GM18519 (cell line): Measurements from ENCODE around the gene ACCSL.

Experiments used
- ATAC-seq: cut with Tn5 transposase; IDR thresholded peaks from one replicate; pipeline ENCODE4 v1.9.1; 2021; ENCODE audit warnings: mild to moderate bottlenecking, moderate library complexity; ENCODE audit not compliant: unreplicated experiment, low FRiP score

ACCSL gene

GRCh38 chr11:44047931-44048431, at the start of gene ACCSL:
ACCSL (plus strand) TSS chr11:44047981; CDS start chr11:44048037, 56 bp downstream.
- ATAC-seq, result no peak

GRCh38 chr11:43998308-43998707, 49.5 kb upstream of the ACCSL start:
- no peak for ATAC-seq

DNA sequence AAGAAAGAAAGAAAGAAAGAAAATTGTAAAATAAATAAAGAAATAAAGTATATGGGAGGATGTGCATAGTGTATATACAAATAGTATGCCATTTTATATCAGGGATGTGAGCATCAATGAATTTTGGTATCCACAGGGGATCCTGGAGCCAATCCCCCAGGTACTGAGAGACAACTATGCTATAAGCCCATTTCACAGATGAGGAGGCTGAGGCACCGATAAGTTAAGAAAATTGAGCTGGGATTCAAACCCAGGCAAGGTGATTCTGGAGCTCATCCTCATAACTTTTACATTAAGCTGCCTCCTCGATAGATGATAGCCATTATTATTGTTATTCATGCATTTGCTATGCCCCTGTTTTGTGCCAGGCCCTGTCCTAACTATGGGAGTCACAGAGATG, 47.0 kb upstream of the ACCSL start:
- no peak for ATAC-seq

GRCh38 chr11:44002191-44003093, 45.3 kb upstream of the ACCSL start:
- no peak for ATAC-seq

- ATAC-seq, result no peak
Observed at GRCh38 chr11:44003736-44004451, 43.9 kb upstream of the ACCSL start.

- ATAC-seq, result no peak
Observed at GRCh38 chr11:44004452-44005062, 43.2 kb upstream of the ACCSL start.

GRCh38 chr11:44005063-44005701, 42.6 kb upstream of the ACCSL start:
- ATAC-seq, result no peak

DNA sequence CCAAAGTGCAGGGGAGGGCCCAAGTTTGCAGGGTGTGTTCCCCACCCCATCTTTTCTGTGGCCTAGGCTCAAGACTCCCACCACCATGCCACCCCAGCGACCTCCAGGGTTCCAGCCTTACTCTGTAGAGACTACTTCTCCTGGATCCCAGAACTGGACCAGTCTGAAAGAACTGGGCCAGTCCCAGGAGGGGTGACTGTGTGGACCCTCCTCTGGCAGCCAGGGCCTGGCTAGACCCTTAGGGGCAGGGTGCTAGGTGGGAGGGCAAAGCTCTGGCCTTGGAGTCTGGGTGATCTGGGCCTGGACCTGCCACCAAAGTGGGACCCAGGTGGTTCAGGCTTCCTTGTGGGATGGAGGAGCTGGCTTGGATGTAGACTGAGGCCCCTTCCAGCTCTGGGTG, 41.8 kb upstream of the ACCSL start:
- ATAC-seq, result no peak

DNA sequence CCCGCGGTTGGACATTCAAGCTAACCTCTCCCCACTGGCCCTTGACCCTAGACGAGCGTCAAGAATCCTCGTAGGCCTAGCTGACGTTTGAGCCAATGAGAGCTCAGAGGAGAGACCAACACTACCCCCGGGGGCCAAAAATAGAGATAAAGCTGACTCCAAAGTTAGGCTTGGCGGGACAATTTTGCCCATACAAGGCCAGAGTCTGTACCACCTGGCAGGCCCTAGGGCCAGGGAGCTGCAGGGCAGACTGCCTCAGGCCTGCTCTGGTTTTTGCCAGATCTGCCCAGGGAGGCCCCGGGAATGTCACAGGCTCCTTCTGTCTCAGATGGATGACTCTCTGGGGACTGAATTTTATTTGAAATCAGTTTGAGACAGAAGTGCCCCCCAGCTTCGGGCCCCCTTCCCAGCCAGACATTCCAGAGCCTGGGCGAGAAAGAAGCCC, 40.8 kb upstream of the ACCSL start:
- no peak for ATAC-seq

GRCh38 chr11:44007481-44008087, 40.2 kb upstream of the ACCSL start:
- no peak for ATAC-seq

DNA sequence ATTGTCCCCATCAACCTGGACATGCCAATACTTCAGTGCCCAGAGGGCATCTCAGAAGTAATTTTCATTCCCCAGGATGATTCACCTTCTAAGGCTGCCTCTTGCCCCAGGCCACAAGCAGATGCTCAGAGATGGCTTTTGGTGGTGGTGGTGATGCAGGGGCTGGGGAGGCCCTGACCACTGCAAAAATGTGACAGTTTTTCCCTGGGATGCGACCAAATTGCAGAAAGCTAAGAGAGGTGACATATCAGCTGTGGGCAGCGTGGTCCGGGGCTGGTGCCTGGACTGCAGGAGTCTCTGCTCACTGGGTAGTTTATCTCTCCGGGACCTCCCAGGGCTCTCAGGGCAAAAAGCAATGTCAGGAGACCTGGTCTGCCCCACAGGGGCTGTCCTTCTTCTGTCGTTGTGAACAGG, 39.7 kb upstream of the ACCSL start:
- ATAC-seq, result no peak

DNA sequence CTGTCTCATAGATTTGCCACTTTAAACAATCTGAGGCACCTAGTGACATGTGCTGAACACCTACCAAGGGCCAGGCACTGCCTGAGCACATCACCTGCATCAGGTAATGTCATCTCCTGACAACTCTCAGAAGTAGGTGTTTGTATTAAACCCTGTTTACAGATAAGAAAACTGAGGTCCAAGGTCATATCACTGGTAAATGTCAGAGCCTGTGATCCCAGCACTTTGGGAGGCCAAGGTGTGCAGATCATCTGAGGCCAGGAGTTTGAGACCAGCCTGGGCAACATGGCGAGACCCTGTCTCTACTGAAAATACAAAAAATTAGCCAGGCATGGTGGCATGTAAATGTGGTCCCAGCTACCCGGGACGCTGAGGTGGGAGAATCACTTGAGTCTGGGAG, 39.1 kb upstream of the ACCSL start:
- no peak for ATAC-seq

- no peak for ATAC-seq
Observed at GRCh38 chr11:44010789-44011251, 37.0 kb upstream of the ACCSL start.

GRCh38 chr11:44011797-44012196, 36.0 kb upstream of the ACCSL start:
- no peak for ATAC-seq

GRCh38 chr11:44014968-44015623, 32.7 kb upstream of the ACCSL start:
- ATAC-seq, result no peak

DNA sequence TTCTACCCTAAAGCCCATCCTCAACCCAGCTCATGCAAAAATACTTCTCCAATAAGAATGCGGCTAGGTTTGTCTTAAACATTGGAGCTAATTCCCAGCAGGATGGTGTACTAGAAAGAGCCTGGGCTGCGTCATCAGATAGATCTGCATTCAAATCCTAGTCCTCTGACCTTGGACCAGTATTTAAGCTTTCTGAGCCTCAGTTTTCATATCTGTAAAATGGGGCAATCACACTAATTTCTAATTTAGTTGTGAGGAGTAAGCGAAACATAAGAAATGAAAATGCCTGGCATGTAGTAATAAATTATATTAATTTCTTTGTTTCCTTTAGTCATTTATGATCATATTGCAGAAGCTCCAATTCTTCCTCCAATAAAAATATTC, 32.2 kb upstream of the ACCSL start:
- no peak for ATAC-seq

- no peak for ATAC-seq
Observed at GRCh38 chr11:44016131-44016530, 31.6 kb upstream of the ACCSL start.

DNA sequence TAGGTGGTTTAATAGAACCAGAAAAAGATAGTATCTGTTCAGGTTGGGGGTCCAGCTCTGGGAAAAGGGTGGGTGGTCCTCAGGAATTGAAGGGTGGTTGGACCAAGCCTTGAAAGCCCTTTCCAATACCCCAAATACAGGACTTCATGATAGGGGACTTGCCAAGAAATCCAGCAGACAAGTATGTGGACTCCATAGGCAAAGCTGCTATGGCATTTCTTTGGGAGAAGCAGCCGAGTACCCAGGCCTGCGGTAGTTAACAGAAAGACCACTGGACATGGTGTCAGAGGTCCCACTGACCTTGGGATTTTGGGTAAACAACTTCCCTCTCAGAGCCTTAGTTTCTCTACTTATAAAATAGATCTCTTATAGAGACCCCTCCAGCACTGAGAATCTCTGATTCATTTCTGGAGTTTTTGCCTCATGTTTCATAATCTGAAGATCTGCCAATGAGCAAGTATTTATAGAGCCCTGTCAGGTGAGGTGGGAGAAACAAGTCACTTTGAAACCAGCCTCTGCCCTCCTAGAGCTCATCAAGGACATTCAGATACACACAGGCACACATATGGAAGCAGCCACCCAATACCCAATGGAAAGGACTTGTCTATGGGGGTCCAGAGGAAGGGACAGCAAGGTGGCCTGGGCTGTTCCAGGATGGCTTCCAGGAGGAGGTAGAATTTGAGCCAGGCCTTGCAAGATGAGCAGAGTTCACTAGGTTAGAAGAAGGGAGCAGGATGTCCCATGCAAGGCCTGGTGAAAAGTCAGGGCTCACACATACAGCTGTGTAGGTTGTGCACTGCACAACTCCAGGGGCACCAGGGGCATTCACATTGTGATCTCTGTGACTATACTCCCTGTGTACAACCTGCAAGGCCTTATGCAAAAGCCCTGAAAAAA, 31.0 kb upstream of the ACCSL start:
- ATAC-seq, result no peak
